HG02885 (cell line): ENCODE data around the gene GP9.

Experiments
- ATAC-seq: cut with Tn5 transposase; IDR thresholded peaks from one replicate; pipeline ENCODE4 v1.9.1; 2021; ENCODE audit warnings: mild to moderate bottlenecking; ENCODE audit not compliant: unreplicated experiment, poor library complexity

GP9 gene

DNA sequence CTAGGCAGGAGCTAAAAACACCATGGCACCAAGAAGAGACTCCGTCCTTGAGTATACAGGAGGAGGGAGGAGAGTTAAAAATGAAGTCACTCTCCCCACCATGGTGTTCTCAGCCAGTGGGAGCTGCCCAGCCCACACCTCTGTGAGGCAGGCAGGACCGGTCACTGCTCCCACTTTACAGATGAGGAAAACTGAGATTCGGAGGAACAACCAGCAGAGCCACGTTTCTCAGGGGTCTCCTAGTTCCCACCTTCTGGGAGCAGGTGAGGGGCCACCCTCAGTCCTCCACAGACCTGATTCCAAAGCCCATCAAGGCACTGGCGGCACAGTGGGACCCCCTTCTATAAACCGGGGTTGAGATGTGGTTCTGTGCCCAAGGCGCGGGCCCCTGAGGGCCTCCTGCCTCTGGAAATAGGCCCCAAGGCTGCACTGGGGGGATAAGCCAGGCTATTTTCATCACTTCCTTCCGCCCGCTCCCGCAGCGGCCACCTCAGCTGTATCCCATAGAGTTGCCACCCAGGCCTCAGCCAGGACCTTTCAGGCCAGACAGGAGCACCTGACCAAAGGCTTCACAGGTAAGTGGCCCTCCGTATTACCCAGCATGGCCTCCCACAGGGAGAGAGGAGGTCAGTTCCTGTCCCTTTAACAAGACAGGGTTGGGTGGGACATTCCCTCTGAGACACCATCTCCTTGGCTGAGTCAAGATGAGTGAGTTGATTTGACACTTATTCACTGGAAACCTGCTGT is at the start of gene GP9:
TSS of gene GP9 (plus strand) at position 504 of the 747 bp plus-strand sequence. CDS start 961 bp downstream, outside the sequence.
- no peak for ATAC-seq

DNA sequence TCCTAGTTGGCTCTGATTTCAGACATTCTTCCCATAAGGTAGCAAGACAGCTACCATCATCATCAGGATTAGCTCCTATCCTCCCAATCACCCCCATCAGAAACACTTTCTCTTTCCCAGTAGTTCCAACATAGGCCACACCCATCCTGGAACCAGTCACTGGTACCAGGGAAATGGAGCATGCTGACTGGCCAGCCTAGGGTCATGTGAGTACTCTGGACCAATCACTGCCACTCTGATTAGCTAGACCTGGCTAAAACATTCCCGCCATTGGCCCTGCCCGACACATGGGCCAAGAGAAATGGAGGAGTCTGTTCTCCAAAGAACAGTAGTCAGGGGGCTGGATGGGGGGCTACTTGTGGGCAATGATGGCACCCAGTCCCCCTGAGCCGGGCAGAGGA is 47.1 kb upstream of the GP9 start:
- no peak for ATAC-seq

DNA sequence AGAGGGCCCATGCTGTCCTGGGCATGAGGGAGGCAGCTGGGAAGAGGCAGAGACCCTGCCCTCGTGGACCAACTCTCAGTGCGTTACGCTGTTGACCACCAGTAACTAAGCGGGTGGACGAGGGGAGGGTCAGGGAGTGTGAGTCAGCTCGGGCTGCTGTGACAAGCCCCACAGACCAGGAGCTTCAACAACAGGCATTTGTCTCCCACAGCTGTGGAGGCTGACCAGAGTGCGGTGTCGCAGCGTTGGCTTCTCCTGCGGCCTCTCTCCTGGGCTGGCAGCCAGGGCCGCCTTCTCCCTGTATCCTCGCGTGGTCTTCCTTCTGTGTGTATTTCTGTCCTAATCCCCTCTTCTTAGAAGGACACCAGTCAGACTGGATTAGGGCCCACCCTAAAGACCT is 46.4 kb upstream of the GP9 start:
- ATAC-seq = no peak

DNA sequence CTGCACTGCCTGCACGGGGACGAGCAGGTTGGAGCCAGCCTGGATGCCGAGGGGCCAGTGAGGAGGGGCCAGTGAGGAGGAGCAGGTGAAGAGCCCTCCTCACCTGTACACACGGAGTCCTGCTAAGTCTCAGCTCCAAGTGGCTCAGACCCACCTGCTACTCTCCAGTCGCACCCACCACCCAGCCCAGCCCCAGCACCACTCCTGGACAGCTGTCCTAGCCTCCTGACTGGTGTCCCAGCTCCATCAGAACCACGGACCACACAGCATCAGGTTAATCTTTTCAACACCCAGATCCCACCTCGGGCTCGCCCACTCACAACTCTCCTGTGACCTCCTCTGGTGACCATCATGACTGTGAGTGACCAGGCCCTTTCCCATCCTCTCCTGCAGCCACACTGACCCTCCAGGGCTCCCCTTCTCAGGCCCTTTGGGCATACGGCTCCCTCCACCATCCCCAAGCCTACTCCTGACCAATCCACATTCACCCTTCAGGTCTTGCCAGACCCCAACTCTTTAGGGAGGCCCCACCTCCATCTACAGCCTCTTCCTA is 45.7 kb upstream of the GP9 start:
- no peak for ATAC-seq

DNA sequence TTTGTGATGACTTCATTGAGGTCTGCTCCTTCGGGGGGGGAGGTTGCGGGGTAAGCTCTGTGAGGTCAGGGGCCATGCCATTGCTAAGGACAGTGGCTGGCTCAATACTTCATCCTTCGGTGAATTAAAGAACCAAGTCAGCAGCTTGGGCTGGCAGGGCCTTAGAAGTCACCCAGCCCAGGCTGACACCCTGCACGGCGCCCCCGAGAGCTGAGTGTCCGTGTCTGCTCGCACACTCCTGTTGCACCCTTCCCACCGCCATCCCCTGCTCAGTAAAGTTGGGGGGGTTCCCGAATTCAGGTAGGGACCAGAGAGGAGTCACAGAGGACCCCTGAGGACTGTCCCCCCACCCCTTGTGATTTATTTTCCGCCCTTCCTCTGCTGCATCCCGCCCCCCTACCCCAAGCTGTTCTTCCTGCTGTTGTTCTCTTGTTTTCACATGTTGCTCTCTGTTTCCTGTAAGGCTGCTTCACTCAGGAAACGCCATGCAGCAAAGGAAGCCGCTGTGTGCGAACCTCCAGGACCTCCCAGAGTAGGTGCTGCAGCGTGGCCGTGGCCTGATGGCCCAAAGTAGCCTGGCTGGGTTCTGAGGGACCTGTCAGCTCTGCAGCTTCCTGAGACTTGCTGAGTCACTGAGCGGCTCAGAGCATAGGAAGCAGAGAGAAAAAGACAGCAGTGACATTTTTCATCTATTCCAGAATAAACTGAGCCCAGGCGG is 45.0 kb upstream of the GP9 start:
- no peak for ATAC-seq

DNA sequence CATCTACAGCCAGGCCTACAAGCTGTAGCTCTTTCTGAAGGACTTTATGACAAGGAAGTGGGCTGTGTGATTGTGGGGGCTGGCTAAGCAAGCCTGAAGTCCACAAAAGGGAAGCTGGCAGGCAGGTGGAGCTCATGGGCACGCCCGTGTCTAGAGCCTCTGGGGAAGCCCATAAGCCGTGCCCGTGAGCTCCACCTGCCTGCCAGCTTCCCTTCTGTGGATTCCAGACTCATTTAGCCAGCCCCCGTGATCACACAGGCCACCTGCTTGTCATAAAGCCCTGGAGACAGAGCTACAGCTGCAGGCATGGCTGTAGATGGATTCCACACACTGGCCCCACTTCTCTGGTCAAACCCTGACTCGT is 44.2 kb upstream of the GP9 start:
- no peak for ATAC-seq

DNA sequence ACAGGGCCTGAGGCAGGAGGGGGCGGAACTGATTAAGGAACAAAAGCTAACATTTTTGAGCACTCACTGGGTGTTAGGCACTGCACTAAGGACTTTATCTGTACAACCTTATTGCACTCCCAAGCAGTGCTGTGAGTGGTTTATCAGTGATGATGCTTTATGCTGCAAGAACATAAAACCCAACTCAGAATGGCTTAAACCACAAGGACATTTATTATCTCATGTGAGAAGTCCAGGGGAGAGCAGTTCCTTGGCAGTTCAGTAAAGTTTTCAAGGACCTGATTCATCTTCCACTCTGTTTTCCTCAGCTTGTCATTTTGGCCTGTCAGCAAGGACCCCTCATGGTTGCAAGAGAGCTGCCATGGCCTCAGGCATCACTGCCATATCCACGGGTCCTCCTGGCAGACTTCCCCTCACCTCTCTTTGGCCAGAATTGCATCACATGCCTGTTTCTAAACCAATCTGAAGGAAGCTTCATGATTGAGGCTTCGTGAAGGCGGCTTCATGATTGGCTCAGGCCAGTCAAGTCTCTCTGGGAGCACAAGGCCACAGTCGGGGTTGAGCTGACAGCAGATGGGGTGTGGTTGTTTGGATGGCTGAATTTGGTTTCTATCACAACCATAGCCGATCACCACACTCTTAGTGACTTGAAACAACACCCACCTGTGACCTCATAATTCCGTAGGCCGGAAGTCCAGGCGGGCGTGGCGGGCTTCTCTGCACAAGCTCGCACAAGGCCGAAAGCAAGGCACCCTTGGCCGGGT is 43.7 kb upstream of the GP9 start:
- peak; percentile 84 for ATAC-seq

DNA sequence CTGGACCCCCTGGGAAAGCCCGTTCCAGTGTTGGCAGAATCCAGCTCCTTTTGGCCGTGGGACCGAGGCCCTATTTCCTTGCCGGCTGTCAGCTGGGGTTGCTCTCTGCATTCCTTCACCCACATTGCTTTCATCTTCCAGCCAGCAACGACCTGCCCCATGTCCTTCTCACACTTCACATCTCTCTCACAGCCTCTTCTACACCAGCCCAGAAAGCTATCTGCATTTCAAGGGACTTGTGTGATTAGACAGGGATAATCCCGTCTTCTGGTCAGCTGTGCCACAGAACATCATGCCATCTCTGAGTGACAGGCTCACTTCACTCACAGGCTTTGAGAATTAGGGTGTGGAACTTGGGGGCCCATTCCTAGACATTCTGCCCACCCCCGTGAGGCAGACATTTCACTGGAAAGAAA is 43.1 kb upstream of the GP9 start:
- ATAC-seq = peak; percentile 6

DNA sequence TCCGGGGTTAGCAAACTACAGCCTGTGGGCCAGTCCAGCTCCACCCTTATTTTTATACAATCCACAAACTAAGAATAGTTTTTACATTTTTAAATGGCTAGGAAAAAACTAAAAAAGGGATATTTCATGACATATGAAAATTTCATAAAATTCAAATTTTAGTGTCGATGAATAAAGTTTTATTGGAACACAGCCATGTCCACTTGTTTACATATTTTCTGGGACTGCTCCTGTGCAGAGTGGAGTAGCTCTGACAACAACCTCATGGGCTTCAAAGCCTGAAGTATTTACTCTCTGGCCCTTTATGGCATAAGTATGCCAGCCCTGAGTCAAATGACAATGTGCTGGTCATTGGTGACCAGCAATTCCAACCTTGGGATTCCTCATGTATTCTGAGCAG is 42.3 kb upstream of the GP9 start:
- no peak for ATAC-seq

DNA sequence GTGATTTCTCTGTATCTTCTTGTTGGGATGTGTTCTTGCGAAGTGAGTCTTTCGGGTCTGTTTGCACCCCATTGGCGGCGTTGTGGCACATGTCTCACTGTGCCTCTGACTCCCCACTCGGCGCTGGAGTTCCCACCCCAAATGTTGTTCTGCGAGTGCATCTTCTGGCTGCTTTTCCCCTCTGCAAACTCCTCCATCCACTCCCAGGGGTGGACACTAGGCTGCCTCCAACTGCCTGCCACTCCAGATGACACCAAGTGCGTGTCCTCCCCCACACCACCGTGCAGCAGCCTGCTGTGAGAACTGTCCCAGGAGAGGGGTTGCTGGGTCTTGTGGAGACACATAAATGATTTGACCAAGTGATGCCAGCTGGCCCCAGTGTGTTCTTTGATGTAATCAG is 41.8 kb upstream of the GP9 start:
- no peak for ATAC-seq

DNA sequence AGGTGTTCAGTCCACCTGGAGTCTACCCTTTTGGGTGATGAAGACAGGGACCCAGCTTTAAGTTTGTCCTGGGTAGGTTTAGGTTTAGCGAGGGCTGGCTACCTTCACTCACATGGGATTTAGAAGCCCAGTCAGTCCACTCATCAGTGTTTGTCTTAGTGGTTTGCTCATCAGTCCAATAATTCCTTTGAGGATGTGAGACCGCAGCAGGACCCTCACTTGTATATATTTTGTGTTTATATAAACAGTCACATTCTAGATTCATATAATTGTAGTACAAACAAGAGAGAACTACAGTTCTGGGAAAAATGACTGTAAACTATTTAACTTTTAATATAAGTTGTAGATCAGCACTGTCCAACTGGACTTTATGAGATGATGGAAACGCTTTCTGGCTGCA is 41.3 kb upstream of the GP9 start:
- no peak for ATAC-seq

DNA sequence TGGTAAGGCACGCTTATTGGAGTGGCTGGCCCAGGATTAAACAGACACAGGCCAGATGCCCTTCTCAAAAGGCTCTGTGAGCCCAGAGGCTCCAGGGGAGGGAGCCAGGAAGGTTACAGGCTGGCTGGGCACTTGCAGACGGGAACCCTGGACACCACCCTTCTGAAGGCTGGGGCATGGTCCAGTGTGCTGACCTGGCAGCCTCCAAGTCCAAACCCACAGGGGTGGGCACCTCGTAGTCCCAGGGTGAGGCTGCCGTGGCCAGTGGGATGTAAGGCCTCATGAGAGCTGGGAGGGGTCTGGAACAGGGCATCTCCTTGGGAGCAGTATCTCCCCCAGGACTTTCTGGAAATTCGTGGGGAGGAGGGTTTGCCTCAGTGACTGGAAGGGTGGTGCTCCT is 39.9 kb upstream of the GP9 start:
- ATAC-seq = no peak

DNA sequence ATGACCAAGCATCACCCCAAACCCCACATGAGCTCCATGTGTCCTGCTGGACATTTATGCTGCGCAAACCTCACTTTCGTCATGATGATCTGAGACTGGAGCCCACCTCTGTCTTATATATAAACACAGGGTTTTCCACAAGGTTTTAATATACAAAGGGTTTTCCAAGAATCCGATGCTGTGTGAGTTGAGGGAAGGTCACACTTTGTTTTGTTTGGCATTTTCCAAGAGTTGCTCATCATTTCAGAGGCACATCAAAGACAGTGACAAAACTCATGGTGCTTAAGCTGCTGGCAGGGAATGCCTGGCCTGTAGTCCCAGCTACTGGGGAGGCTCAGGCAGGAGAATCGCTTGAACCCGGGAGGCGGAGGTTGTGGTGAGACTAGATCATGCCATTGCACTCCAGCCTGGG is 39.4 kb upstream of the GP9 start:
- ATAC-seq = no peak

DNA sequence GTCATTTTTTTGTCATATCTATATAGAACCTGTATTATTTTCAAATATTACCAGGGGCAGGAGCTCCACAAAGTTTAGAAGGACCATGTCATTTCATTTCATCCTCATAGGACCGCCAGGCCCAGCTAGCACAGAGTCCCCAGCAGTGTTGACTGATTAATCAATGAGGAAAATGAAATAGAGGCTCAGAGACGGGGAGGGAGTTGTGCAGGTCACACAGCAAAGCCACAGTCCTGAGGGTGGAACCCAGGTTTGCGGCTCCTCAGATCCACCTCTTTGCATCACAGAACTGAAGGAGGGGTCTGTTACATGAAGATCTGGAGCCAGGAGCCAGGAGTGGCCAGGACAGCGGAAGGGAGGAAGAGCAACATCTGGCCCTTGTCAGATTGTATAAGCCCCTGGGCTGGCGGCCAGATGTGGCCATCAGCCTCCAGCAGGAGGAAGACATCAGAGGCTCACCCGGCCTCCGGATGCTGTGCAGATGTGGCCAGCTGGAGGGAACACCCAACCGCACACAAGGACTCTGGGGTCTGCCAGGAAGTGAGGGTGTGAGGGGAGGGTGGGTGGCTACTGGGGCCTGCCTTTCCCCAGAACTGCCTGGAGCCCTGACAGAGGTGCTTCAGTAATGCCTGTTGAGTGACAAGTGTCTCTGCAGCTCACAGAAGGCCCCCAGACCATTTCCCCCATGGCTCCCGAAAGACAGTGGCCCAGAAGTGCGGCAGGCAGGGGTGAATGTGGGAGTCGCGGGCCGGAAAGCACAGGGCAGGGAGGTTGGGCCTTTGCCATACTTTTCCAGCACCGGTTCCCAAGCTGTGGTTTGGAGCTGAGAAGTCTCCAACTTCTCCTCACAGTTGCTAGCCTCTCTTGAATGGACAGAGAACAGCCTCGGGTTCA is 38.2 kb upstream of the GP9 start:
- ATAC-seq = no peak

DNA sequence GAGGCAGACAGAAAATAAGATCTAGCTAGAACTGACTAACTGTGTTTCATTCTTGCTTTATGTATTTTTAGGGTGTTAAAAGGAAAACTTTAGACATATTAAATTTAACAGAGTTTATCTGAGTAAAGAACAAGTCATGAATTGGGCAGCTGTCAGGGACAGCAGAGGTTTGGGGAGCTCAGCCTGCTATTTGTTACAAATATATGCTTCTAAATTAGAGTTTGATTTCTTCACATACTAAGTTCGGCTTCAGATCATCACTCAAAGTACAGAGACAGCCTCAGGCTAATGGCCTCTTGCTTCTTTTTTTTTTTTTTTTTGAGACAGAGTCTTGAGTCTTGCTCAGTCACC is 37.6 kb upstream of the GP9 start:
- ATAC-seq = no peak

DNA sequence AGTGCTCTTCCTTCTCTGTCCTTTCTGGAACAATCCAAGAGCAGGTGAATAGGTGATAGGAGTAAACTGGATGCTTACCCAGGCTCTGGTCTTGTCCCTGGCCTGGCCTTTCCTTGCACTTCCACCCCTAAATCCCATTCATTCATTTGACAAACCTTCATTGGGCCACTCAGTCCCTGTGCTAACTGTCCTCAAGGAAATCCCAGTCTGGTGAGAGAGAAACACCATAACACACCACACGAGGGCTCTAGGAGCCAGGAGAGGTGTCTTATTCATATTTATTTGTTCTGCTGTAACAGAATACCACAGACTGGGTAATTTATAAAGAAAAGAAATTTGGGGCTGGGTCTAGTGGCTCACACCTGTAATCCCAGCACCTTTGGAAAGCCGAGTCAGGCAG is 36.7 kb upstream of the GP9 start:
- ATAC-seq = no peak

DNA sequence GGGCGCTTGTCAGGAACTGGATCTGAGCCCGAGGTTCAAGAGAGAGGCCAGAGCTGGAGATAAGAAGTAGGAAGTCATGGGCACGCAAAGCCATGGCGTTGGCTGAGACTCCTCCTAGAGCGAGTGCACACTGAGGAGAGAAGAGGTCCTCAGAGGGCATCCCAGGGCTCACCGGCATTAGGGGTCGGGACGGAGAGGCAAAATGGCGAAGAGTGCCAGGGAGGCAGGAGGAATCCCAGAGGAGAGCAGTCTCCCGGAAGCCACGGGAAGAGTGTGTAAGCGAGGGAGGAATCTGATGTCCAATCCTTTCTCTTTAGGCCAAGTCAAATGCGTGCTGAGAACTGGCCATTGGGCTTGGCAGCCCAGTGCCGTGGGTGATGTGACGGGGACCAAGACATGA is 35.5 kb upstream of the GP9 start:
- no peak for ATAC-seq

DNA sequence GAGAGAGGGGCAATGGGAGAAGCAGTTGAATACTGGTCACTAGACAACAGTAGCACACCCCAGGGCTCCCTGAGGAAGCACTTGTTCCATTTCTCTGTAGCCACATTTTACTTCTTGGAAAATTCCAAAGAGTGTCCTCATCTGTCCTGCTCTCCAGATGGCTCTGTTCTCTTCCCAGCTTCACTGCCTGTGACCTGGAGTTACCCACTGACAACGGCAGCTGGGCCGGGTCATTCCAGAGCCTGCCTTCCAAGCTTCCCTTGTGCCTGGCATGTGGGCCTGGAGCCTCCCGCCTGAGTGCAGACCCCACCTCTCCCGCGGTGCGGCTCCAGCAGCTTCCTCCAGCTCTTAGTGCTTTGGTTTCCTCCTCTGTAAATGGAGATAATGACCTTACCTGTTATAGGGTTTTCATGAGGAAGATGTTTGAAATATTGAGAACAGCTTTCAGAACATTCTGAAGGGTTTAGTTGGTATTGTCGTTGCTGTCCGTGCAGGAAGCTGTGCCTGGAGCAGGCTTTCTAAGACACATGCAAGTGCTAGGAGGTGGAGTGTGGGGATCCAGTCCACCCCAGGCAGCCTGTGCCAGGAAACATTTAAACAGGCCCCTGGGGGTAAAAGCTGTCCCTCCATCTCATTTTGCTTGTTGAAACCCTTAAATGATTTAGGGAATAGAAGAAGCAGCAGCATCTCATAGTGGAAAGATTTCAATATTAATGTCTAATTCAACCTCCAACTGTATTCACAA is 34.7 kb upstream of the GP9 start:
- ATAC-seq = no peak

DNA sequence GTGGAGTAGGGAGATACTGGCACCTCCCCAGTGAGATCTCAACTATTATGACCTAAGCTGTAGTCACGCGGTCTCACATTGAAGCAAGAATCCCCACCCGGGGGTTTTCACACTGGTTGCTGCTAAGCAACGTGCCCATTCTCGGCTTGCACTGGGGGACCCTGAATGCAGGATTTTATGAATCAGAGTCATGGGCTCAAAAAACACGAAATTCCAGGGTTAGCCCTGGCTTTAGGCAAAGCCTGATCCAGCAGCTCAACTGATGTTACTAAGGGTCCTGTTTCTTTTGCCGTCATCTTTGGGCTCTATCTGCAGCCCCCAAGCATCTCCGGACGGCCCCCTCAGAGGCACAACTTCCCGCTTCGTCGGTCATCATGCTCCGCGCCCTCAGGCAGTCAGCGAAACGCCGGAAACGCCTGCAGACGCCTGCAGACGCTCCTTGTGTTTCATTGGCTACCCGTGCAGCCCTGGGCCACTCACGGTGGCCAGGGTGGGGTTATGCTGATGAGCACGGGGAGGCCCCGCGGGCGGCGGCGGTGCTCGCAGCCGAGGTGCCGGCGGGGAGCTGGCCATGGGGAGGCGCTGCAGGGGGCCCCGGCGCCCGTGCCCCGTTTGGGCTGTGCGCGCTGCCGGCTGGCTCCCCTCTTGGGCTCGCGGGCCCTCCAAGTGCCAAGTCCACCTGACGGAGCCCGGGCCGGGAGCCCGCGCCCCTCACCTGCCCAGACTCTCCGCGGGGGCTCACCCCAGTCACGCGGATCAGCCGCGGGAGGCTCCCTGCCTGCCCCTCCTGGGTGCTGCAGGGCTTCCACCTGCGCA is 33.6 kb upstream of the GP9 start:
- peak; percentile 99 for ATAC-seq
